ENCODE measurements around the gene CABLES1. TPM values are rescaled to one million over a fixed set of nuclear protein-coding genes. Genes with fewer than 3 reads are reported as not detected.

The CABLES1 gene
- total RNA-seq, 2 experiments from 2014 or later = not detected

GRCh38 chr18:23230686-23231085, 95.4 kb downstream of the CABLES1 start:
- Mint-ChIP-seq H3K4me3 (no peak overlapping the region), H3K4me1 (ENCODE audit: low read depth) (peaks cover 36% of the 10 kb centered on the region), H3K27me3 (no peaks in the 10 kb centered on the region), H3K9me3 (no peaks in the 10 kb centered on the region), H3K27ac (peak overlapping the region; percentile 84), H3K36me3 (ENCODE audit: low read depth) (no peaks in the 10 kb centered on the region)
- ChIA-PET POLR2A (no interaction called here), CTCF (no interaction called here)
- Histone ChIP-seq H3K27ac (ENCODE audit: low read depth in 1 of 2, low read length in 2 of 2) (peak overlapping the region in 1 of 2 donors; percentile 10), H3K4me3 (ENCODE audit: low read length) (no peak overlapping the region), H3K27me3 (ENCODE audit: control insufficient read depth in 1 of 2, insufficient read depth in 2 of 2, low read length in 2 of 2) (no peaks in the 10 kb centered on the region), H3K4me1 (ENCODE audit: insufficient read depth, low read length) (peaks cover 25% of the 10 kb centered on the region), H3K9me3 (ENCODE audit: control insufficient read depth in 1 of 2, insufficient read depth in 1 of 2, low read length in 2 of 2) (no peaks in the 10 kb centered on the region), H3K36me3 (ENCODE audit: insufficient read depth, low read length) (no peaks in the 10 kb centered on the region)
- ATAC-seq (ENCODE audit: poor library complexity) = no peak
- no peak for DNase-seq
- intact Hi-C loops (cut with DNase I, micrococcal nuclease) = loop anchor here (1.0 to 10.0 kb wide), 4 partner anchors 98 to 296 kb away; partner anchors contain the start of gene RBBP8 (in 1 of the 2)
- TF ChIP-seq CTCF (IDR thresholded peaks at IDR 0.05) = no peak

DNA sequence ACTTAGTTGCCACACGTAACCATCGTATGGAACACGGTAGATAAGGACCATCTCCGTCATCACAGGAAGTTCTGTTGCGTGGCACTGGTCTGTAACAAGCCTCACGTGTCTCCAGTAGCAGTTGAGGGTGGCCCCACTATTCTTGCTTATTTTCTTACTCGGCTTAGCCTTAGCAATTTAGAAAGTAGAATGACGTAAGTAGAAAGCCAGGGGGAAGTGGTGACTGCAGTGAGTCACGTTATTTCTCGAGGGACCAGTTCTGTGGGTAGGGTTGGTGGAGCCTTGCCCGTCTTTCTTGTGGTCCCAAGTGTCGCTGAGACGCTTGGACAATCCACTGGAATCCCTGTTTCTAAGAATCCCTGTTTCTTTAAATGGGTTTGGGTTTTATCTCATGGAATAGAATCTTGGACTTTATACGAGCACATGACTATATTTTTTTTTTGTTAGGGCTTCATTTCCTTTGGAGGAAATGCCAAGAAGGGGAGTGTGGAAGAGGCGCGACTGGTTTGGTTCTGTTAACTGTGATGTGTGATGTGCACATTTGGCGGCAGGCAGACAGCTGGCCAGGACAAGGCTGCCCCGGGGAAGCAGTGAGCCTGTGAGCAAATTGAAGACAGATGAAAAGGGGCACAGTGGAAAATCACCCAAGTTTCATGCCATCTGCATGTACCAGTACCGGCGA, 96.2 kb downstream of the CABLES1 start:
- intact Hi-C loops (cut with DNase I, micrococcal nuclease) = loop anchor here (1.0 to 10.0 kb wide), 4 partner anchors 99 to 297 kb away; partner anchors contain the start of gene RBBP8 (in 1 of the 2)
- Histone ChIP-seq H3K36me3 (ENCODE audit: insufficient read depth, low read length) (no peaks in the 10 kb centered on the region), H3K4me1 (ENCODE audit: insufficient read depth, low read length) (peaks cover 25% of the 10 kb centered on the region), H3K9me3 (ENCODE audit: control insufficient read depth in 1 of 2, insufficient read depth in 1 of 2, low read length in 2 of 2) (no peaks in the 10 kb centered on the region), H3K4me3 (ENCODE audit: low read length) (no peak overlapping the region), H3K27me3 (ENCODE audit: control insufficient read depth in 1 of 2, insufficient read depth in 2 of 2, low read length in 2 of 2) (no peaks in the 10 kb centered on the region), H3K27ac (ENCODE audit: low read depth in 1 of 2, low read length in 2 of 2) (peak overlapping the region in 1 of 2 donors; percentile 55)
- no peak for TF ChIP-seq CTCF (IDR thresholded peaks at IDR 0.05)
- H3K27me3 Mint-ChIP-seq = no peaks in the 10 kb centered on the region
- H3K4me3 Mint-ChIP-seq = peak overlapping the region; percentile 57
- ChIA-PET POLR2A (interaction anchor here (0.7 kb wide), 1 partner anchor 257 kb away, joined by 3 read pairs; no protein-coding TSS in a partner anchor), CTCF (no interaction called here)
- DNase-seq = peak; percentile 26 to 93 (median 54)
- peak; percentile 88 for ATAC-seq (ENCODE audit: poor library complexity)
- no peaks in the 10 kb centered on the region for H3K36me3 Mint-ChIP-seq (ENCODE audit: low read depth)
- H3K4me1 Mint-ChIP-seq (ENCODE audit: low read depth) = peaks cover 36% of the 10 kb centered on the region
- peak overlapping the region; percentile 84 for H3K27ac Mint-ChIP-seq
- H3K9me3 Mint-ChIP-seq = no peaks in the 10 kb centered on the region

DNA sequence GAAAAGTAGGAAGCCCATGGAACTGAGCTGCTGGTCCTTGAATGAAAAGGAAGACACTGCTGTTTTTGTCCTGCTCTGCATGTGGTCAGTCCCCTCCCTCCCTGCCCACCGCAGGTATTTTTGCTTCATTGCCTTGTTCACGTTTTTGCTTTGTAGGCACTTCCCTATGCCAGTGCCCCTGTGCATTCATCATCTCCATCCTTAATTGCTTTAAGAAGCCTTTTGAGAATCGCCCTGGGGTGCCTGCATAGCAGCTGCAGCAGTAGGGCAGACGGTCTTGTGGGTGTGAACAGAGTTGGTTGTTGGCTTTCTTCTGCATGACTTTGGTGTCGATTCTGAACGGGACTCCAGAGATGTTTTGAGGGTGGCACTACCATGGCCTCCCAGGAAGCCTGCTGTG, 97.0 kb downstream of the CABLES1 start:
- no peaks in the 10 kb centered on the region for H3K9me3 Mint-ChIP-seq
- peak in 1 of 14 experiments; percentile 8 for DNase-seq

More for the DNA sequence above, 97.0 kb downstream of the CABLES1 start:
- peak overlapping the region; percentile 84 for H3K27ac Mint-ChIP-seq
- intact Hi-C loops (cut with DNase I, micrococcal nuclease) = loop anchor here (5.0 to 10.0 kb wide), 3 partner anchors 100 to 298 kb away; partner anchors contain the start of gene RBBP8 (in 1 of the 2)
- no peak overlapping the region for H3K4me3 Mint-ChIP-seq
- no peak overlapping the region for H3K4me3 ChIP-seq (ENCODE audit: low read length)
- H3K27me3 Mint-ChIP-seq = no peaks in the 10 kb centered on the region
- ChIA-PET CTCF (no interaction called here), POLR2A (no interaction called here)
- H3K27me3 ChIP-seq (ENCODE audit: control insufficient read depth in 1 of 2, insufficient read depth in 2 of 2, low read length in 2 of 2) = no peaks in the 10 kb centered on the region
- H3K9me3 ChIP-seq (ENCODE audit: control insufficient read depth in 1 of 2, insufficient read depth in 1 of 2, low read length in 2 of 2) = no peaks in the 10 kb centered on the region
- H3K27ac ChIP-seq (ENCODE audit: low read depth in 1 of 2, low read length in 2 of 2) = no peak overlapping the region
- H3K4me1 ChIP-seq (ENCODE audit: insufficient read depth, low read length) = peaks cover 28% of the 10 kb centered on the region
- no peaks in the 10 kb centered on the region for H3K36me3 ChIP-seq (ENCODE audit: insufficient read depth, low read length)
- no peak for ATAC-seq (ENCODE audit: poor library complexity)
- H3K36me3 Mint-ChIP-seq (ENCODE audit: low read depth) = no peaks in the 10 kb centered on the region
- H3K4me1 Mint-ChIP-seq (ENCODE audit: low read depth) = peaks cover 40% of the 10 kb centered on the region
- TF ChIP-seq CTCF (IDR thresholded peaks at IDR 0.05) = no peak
